GM19043 (cell line): ENCODE results near the gene GNE.
A peak's percentile ranks its signal among the peaks of the same experiment; 100 is the strongest.
"Not testable (repeated sequence)": the region's sequence is repeated elsewhere in the genome, so short reads cannot be mapped to it uniquely, and the experiment has no call there.

ENCODE experiments used
- ATAC-seq: cut with Tn5 transposase; IDR thresholded peaks from one replicate; pipeline ENCODE4 v1.9.1; 2021; ENCODE audit warnings: low read depth; ENCODE audit not compliant: unreplicated experiment

GNE gene

GRCh38 chr9:36210722-36211121, 47.5 kb downstream of the GNE start:
- ATAC-seq = no peak

GRCh38 chr9:36208521-36209253, 49.6 kb downstream of the GNE start:
- ATAC-seq = no peak

- ATAC-seq = no peak
Measured at GRCh38 chr9:36207546-36208012, 50.7 kb downstream of the GNE start.

DNA sequence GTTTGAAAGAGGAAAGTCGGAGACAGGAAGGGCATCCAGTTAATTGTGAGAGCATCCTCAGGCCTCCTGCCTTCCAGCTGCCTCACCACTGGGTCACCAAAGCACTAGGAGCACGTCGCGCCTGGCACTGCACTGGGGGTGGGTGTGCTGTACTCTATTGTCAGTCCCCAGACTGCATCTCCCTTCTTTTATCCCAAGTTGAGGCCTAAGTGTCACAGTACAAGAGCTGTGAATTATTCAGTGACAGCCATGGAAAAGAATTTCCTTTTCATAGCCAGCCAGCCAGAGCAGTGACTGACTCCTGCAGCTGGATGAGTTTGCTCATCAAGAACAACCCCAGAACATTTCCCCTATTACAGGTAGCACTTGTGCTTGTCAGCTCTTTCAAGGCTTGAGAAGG, 51.2 kb downstream of the GNE start:
- no peak for ATAC-seq

DNA sequence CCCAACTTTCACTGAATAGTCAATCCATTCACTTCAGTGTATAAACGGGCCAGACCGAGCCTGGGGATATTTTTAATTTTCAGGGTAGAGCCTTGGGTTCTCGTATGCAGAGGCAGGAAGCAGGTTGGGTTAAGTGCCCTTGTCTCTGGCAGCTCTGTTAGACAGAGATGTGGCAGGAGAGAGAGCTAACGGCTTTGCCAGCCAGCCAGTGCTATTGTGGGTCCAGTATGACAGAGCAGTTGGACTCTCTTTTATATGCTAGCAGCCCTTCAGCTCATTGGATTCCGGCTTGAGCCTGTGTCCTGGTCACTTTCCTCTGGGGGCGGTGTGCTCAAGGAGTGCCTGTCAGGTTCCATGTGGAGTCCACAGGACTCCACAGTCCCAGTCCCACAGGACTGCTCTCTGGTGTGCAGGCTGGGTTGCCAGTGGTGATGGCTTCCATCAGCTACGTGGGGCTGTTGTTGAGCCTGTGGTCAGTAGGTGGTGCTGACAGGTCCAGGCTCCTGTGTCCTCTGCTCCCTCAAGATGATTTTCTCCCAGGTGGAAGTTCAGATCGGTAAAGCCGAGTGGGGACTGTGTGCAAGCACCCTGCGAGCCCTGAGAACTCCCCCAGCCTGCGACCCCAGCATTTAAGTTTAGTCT, 53.2 kb downstream of the GNE start:
- no peak for ATAC-seq

DNA sequence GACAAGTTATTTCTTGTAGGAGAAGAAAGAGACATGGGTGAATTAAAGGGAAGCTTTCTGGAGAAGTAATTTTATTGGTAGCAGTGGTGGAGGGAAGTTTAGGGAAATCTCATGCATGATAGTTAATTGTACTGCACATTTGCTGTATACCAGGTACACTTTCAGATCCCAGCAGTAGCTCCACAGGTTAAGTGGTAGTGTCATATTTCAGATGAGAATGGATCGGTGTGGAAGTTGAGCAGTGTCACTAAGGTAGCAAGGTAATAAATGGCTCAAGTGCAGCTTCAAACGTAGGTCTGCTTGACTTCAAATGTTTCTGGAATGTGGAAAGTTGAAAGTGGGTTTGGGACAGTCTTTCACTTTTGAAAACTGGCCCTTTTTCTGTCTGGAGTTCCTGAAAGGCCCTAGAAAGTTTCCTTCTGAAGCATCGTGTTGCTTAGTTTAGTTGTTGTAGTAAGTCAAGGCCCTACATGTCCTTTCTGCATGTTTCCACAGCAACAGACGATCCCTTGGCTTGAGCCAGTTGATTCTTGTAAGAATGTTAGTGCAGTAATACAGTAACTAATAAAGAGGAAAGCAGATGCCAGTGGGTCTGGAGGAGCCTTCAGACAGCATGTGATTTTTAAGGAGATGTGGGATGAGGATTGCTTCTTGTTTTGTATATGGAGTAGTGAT, 63.8 kb downstream of the GNE start:
- ATAC-seq = no peak

- no peak for ATAC-seq
Measured at GRCh38 chr9:36193023-36193422, 65.2 kb downstream of the GNE start.

- ATAC-seq = no peak
Measured at GRCh38 chr9:36192196-36192595, 66.1 kb downstream of the GNE start.

GRCh38 chr9:36191686-36192085, 66.6 kb downstream of the GNE start:
- no peak for ATAC-seq

- peak; percentile 5 for ATAC-seq
Measured at GRCh38 chr9:36191290-36191645, 67.0 kb downstream of the GNE start.

GRCh38 chr9:36190388-36191289, 67.6 kb downstream of the GNE start, which contains the start of gene CLTA:
CLTA (plus strand) TSS chr9:36190921; CDS start chr9:36191057, 136 bp downstream.
- ATAC-seq = peak; percentile 97

DNA sequence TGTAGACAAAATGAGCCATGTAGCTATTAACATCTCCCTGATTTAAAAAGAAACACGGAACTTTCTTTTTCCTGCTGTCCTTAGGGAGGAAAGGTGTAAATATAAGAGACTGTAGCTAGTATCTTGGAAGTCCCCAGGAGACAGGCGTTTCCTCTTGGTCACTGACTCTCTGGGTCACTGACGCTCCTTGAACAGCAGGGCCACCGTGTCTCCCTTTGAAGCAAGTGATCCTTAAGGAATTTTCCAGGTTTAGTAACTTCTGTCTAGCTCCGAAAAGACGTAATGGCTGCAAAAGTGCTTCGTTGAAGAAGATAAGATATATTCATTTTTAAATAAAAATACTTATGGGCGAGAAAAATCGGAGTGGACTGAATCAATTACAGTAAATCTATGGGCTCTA, 68.3 kb downstream of the GNE start:
- no peak for ATAC-seq

DNA sequence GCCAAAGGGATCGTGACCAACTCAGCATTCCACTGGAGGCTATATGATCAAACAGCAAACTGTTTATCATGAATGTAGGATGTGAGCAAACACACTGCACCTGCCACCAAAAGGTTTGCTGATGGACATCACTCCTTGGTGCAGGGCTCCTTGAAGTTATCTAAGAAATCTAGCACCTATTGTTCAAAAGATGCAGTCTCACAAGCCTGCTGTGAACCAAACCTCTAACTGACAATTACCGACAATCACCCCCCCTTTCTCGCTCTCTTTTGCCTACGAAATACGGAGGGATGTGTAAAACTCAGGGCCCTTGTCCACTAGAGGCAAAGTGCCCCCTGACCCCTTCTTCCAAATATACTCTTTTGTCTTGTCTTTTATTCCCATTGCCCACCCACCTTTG, 70.0 kb downstream of the GNE start:
- ATAC-seq = no peak

- no peak for ATAC-seq
Measured at GRCh38 chr9:36187414-36187813, 70.8 kb downstream of the GNE start.

GRCh38 chr9:36180243-36180642, 78.0 kb downstream of the GNE start:
- not testable (repeated sequence) for ATAC-seq

- ATAC-seq = no peak
Measured at GRCh38 chr9:36177571-36177970, 80.7 kb downstream of the GNE start.

DNA sequence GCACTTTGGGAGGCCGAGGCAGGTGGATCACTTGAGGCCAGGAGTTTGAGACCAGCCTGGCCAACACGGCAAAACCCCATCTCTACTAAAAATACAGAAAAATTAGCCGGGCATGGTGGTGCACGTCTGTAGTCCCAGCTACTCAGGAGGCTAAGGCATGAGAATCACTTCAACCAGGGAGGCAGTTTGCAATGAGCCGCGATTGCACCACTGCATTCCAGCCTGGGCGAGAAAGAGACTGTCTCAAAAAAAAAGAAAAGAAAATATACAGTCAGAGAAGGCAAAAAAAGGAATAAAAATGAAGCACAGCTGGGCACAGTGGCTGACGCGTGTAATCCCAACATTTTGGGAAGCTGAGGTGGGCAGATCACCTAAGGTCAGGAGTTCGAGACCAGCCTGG, 81.8 kb downstream of the GNE start:
- ATAC-seq = not testable (repeated sequence)

GRCh38 chr9:36175209-36175608, 83.0 kb downstream of the GNE start:
- not testable (repeated sequence) for ATAC-seq

DNA sequence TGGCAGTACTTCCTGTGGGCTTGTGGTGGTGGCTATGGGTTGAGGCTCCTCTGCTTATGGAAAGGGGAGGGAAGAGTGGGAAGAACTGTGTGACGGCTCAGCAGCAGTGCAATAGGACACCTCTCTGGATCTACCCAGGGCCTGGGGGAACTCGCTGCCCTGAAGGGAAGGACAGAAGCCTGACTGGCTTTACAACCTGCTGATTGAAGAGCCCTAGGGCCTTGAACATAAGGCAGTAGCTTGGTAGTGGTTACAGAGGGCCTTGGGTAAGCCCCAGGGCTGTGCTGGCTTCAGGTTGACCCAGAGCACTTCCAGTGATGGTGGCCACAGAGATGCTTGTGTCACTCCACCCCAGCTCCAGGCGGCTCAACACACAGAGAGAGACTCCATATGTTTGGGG, 83.5 kb downstream of the GNE start:
- ATAC-seq = no peak

DNA sequence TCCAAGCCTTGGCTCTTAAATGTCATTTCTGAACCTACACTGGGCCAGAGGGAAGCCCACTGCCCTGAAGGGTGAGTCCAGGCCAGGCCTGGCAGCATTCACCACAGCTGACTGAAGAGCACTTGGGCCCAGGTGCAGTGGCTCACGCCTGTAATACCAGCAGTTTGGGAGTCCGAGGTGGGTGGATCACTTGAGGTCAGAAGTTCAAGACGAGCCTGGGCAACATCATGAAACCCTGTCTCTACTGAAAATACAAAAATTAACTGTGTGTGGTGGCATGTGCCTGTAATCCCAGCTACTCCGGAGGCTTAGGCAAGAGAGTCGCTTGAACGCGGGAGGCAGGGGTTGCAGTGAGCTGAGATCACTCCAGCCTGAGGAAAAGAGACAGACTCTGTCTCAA, 84.0 kb downstream of the GNE start:
- no peak for ATAC-seq

- ATAC-seq = no peak
Measured at GRCh38 chr9:36173861-36174260, 84.4 kb downstream of the GNE start.
